Stimulated activated CD4-positive, alpha-beta T cell treated with anti-CD3 and anti-CD28 coated beads, Interleukin-1b, Interleukin-23, amount 100 ng/mL, for 24 hours (primary cell): ENCODE measurements around the gene DNAJC7.

Source experiments
- DNase-seq, 4 experiments: peaks; one replicate each; pipeline ENCODE4 v3.0.0-alpha.2; 2020; ENCODE audit warnings: low read depth in 4 of 4, low spot score in 1 of 4

DNAJC7 gene

GRCh38 chr17:41976142-41976768 is 41.0 kb downstream of the DNAJC7 start:
- DNase-seq = no peak

DNA sequence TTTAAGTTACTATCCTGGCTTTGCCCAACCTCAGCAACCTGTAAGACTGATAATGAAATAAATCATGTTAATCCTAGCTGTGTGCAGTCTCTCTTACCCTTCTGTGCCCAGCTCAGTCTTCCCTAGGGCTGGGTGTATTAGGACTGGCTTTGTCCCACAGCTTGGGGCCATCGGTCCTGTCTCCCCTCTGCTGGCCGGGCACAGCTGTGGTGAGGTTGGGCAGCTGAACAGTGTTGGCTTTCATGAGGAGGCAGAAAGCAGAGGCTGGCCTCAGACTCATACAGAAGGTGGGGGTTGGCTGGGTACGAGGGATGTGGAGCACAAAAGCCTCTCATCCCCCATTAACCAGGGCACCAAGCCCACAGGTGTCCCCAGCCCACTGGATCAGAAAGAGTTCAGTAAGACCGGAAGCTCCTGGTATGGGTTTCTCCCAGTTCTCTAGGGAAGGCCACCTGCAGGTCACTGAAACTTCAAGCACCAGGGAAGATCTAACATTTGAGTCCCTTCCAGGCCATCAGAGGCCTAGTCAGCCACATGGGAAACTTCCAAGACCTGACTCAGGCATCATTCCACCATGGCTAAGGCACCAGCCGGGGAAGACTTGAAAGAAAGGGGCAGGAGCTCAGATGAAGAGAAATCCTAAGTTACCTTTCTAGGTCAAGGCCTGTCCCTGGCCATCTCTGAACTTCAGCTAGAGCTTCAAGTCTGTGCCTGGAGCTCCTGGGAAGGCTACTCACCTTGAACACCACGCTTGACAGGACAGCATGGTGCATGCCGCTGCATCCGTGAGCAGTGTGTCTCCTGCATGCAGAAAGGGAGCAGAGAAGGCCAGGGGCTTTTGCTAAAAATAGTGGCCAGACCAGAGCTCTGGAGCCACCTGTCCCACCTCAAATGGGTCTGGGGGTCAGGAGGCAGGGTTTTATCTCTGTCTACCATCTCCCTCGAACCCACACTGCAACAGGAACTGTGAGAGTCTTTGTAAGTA is 41.8 kb downstream of the DNAJC7 start:
- DNase-seq = no peak

DNA sequence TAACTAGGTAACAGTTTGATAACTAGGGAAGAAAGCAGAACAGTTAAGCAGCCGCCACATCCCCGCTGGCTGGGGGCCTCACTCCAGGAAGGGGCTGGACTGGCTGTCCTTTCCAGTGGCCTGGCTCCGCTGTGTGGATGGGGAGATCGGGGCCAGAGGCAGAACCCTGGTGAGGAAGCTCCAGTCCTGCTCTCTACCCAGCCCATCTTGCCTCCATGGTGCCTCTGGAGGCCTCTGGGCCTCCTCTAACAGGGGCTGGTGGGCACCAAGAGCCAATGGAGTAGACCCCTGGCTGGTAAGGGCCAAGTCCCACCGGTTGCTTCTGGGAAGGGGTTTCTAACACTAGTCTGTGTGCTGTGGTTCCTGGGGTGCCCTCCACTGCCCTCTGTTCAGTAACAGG is 42.6 kb downstream of the DNAJC7 start:
- no peak for DNase-seq

DNA sequence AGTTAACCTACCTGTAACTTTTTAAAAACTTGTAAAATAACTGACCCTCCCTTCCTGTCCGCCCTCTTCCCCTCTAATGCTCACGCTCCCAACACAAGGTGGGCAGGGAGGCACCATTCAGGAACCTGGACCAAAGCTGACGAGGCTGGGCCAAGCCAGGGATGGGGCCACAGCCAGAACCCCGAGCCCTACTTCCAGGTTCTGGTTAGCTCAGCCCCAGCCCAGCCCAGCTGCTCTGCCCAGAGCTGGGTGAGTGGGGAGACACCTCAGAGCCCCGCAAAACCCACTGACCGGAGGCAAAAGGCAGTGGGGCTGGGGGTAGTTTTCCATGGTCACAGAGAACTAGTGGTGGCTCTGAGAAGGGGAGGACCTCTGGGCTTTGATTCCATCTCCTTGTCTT is 43.2 kb downstream of the DNAJC7 start:
- no peak for DNase-seq

GRCh38 chr17:41973408-41973811 is 43.8 kb downstream of the DNAJC7 start:
- no peak for DNase-seq

GRCh38 chr17:41972571-41973407 is 44.5 kb downstream of the DNAJC7 start:
- DNase-seq = no peak

DNA sequence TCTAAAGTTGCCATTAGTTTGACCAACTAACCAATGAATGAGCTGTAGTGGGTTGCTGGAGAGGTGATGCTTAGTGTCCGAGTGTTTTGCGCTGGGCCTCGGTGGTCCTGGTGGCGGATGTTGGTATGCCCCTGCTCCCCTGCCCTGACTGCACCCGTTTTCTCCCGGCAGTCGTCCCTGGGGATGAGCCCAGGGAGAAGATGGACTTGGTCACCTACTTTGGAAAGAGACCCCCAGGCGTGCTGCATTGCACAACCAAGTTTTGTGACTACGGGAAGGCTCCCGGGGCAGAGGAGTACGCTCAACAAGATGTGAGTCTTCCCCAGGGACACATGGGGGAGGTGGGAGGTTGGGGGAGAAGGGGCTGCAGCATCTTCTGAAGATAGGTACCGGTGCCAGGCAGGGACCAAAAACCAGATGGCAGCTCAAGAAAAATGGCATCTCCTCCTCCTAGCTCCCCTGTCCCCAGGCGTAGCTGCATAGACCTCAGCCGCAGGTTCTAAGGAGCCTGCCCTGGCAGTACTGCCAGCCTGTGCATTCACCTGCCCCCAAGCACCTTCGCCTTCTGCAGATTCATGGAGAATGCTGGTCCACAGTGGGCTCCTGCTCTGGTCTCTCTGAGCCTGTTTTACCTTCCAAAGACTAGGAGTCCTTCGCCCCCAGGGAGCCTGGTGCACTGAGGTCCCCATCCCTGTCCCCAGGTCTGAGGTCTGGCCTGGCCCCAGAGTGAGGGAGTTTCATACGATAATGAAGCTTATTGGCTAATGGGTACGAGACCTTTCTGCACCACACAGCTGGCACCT is 45.3 kb downstream of the DNAJC7 start:
- no peak for DNase-seq

DNA sequence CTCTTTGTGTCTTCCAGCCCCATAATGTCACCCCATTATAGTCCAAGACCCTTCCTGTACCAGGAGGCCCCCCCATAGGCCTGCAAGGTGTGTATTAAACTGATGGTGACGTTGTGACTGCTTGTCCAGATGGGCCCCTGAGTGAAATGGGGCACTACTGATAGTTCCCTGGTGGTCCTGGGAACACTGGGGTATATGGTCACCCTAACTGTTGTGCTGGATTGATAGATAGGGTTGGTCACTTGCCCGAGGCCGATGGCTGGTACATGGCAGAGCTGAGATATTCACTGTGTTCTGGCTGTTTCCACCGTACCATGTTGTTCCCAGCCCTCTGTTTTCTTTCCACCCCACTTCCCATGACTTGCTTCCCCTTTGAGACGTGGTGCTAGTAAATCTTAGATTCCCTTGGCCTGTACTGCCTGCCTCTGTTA is 46.3 kb downstream of the DNAJC7 start:
- no peak for DNase-seq

GRCh38 chr17:41968676-41969075 is 48.6 kb downstream of the DNAJC7 start:
- no peak for DNase-seq

GRCh38 chr17:41967921-41968578 is 49.2 kb downstream of the DNAJC7 start:
- no peak for DNase-seq

- DNase-seq = peak in 2 of 4 experiments; percentile 8 to 21
Observed at GRCh38 chr17:41967141-41967920, 49.9 kb downstream of the DNAJC7 start.

DNA sequence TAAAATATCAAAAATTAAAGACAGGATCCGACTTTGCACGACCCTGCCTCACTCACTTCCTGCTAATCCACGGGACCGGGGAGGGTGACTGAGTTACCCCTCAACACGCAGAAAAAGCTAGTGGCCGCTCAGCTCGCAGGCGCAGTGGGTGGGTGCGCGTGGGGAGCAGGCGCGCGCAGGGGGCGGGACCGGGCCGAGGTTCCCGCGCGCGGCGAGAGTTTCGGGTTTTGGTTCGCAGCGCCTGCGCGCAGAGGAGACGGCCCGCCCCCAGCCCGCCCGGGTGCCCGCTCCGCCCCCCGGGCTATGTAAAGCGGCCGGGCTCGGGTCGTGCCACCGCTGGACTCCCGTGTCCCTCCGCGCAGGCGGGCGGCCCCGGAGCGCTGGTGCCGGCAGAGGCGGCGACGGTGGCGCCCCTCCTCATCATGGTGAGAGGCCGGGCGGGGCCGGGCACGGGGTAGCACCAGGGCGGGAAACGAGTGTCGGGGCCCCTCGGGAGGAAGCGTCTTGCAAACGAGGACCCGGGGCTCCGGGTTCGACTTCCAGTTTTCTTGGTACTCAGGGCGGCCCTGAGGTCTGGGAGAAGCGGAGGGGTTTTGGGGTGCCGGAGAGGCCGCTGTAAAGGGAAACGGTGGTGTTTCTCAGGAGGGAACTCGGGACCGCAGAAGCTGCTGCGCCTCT is 50.6 kb downstream of the DNAJC7 start, which contains the start of gene CNP:
Gene CNP (plus strand): TSS at position 333 of the 678 bp plus-strand sequence. CDS start 90 bp downstream, at position 423.
- peak; percentile 77 to 88 (median 86) for DNase-seq

DNA sequence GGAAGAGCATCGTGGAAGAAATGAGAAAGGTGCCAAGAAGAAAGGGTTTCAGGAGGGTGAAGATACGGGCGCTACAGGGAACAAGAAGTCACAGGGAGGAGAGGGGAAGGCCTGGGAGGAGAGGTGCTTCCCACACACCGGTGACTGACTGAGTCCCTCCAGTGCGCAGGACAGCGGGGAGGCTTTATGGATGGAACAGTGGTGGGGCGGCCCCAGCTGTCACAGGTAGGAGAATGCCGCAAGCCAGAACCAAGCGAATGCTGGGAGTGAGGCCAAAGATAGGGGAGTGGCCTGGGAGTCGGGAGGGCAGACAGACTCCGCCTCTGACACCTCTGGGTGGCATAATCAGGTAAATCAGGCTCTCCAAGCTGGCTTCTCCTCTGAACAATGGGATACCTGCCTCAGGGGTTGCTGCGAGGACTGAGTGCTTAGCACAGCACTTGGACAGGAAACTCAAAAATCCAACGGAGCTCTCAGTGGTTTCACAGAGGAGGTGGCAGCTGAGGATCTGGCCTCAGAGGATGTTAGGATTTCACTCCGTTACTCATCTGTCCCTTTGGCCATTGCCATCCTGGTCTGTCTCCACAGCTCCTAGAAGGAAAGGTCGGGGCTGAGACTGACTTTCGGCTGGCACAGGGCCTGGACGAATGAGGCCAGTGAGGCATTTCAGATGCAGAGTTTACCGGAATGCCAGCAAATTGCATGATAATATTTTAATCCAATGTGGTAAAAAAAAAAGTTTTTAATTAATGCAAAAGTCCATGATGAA is 51.4 kb downstream of the DNAJC7 start:
- peak in 3 of 4 experiments; percentile 44 to 78 (median 56) for DNase-seq

GRCh38 chr17:41962768-41963434 is 54.3 kb downstream of the DNAJC7 start:
- DNase-seq = peak; percentile 45 to 53 (median 48)

- DNase-seq = no peak
Observed at GRCh38 chr17:41962111-41962510, 55.1 kb downstream of the DNAJC7 start.

DNA sequence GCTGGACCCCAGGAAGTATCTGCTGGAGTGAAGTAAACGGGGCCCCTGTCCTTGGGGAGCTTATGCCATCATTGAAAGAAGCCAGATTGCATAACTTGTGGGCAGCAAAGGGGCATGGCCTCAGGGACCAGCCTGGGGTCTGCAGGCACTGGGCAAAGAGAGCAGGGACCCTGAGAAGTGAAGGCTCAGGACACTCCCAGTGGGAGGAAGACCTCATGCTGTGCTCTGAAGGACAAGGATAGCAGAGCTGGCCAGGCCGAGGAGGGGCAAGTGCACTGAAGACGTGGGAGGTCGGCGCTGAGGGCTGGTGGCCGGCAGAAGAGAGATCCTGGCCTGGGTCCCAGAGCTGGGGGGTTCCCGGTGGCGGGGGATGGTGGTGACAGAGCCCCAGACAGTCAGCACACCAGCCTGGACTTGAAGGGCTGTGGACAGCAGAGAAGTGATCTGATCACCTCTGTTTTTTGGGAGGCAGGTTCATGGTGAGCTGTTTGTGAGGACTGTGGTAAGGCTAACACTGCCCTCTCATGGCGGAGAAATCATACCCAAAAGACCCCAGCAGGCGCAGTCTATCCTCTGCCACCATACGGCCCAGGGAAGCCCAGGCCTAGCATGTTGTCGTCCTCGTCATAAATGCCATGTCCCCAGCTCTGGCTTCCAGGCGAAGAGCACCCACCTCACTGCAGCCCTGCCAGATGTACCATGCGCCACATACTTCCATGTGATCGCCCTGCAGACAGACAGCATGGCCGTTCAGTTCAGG is 57.7 kb downstream of the DNAJC7 start:
- no peak for DNase-seq

DNA sequence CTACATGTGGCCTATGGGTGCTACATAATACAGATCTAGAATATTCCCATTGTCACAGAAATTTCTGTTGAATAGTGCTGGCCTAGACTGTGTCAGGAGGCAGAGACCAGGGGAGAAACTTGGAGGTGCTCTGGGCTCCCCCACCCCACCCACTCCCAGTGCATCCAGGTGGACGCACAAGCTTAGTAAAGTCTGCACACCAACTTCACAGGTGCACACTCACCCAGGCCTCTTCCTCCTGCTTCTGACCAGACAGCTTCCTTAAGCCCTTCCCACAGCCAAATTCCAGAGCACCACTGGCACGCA is 58.3 kb downstream of the DNAJC7 start:
- no peak for DNase-seq
